OCI-LY7 (cell line): ENCODE measurements around the gene PEX14.

Experiments
- EZH2phosphoT487 ChIP-seq: fragments of 200-600 bp; sonication (generic); IDR thresholded peaks from 2 replicates; pipeline ENCODE4 v1.6.1; 2018; ENCODE audit warnings: low read depth, borderline replicate concordance, mild to moderate bottlenecking, mixed run types, antibody characterized with exemption, low read length, moderate library complexity, mixed read lengths
- TF ChIP-seq, protein P1 (sequence below): fragments of 200-600 bp; sonication (generic); conservative IDR thresholded peaks from 2 replicates; pipeline ENCODE4 v1.5.1; 2014; ENCODE audit warnings: mild to moderate bottlenecking, antibody characterized with exemption, low read length, moderate library complexity, mixed read lengths

DNA sequence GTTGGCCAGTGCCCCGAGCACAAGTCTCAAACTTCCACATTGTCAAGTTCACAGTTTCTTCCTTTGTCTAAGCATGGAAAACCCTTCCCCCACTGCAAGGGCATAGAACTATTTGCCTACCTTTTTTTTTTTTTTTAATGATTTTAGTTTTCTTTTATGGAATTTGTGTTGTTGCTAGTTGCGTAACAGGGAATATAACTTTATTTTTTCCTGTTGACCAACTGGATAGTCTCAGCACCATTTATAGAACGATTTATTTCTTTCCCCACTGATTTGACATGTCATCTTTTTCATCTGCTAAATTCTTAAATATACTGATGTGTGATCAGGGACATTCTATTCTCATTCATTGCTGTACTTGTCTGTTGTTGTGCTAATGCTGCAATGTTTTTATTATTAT lies 83.0 kb downstream of the PEX14 start:
- TF ChIP-seq, protein P1, sequence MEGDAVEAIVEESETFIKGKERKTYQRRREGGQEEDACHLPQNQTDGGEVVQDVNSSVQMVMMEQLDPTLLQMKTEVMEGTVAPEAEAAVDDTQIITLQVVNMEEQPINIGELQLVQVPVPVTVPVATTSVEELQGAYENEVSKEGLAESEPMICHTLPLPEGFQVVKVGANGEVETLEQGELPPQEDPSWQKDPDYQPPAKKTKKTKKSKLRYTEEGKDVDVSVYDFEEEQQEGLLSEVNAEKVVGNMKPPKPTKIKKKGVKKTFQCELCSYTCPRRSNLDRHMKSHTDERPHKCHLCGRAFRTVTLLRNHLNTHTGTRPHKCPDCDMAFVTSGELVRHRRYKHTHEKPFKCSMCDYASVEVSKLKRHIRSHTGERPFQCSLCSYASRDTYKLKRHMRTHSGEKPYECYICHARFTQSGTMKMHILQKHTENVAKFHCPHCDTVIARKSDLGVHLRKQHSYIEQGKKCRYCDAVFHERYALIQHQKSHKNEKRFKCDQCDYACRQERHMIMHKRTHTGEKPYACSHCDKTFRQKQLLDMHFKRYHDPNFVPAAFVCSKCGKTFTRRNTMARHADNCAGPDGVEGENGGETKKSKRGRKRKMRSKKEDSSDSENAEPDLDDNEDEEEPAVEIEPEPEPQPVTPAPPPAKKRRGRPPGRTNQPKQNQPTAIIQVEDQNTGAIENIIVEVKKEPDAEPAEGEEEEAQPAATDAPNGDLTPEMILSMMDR, result no peak
- TF ChIP-seq EZH2phosphoT487, result no peak
